Fibroblast of skin of left biceps (primary cell): Measurements from ENCODE around the gene CDC45.

ENCODE experiments used
- DNase-seq, 2 experiments: peaks; one replicate each; pipeline ENCODE4 v3.0.0-alpha.2; 2013; ENCODE audit warnings: low read depth in 2 of 2

CDC45 gene

DNA sequence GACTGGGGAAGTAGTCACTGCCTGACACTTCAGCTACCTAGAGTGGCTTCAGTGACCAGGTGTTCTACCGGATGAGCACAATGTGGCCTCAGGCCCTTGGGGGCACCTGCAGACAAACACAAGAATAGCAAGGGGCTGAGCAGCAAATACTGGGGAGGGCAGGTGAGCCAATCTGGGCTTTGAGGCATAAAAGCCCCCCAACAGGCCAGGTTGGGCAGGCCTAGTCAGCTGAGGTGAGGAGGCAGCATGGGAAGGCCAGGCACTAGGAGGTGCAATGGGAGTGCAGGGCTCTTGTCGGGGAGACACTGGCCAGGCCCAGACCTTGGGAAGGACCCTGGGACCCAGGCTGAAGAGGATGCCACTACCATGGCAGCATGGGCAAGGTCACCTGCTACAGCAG lies 9.7 kb upstream of the CDC45 start:
- DNase-seq: no peak

DNA sequence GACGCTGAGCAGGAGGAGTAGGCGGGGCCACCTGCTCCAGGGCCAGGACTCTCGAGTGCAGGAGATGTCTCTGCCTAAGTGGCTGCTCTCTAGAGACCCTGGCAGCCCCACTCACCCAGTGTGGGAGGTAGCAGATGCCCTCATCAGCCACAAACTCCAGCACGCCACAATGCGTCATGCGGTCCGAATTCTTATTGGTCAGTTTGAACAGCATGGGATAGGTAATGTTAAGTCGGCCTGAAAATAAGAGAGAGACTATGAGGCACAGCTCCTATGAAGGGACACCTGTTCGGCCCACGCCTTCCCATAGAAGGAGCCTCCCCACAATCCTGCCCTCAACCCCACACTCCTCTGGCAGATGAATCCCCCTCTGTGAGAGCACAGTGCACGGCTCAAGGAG lies 8.1 kb upstream of the CDC45 start:
- no peak for DNase-seq

DNA sequence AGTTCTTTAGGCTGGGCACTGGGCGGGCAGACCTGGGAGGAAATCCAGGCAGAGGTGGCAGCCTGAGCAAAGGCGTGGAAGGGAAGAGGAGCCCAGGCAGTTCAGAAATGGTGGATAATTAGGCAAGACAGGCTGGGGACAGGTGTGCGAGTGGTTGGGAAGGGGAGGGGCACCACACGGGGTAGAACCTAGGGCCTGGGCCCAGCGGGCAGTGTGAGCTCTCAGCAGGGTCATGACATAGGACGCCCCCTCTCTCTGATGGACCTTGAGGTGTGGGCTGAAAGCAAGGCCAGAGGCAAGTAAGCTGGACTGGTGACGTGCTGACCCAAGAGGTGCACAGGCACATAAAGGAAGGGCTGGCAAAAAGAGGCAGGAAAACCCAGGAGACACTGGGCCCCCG lies 7.5 kb upstream of the CDC45 start:
- no peak for DNase-seq

DNA sequence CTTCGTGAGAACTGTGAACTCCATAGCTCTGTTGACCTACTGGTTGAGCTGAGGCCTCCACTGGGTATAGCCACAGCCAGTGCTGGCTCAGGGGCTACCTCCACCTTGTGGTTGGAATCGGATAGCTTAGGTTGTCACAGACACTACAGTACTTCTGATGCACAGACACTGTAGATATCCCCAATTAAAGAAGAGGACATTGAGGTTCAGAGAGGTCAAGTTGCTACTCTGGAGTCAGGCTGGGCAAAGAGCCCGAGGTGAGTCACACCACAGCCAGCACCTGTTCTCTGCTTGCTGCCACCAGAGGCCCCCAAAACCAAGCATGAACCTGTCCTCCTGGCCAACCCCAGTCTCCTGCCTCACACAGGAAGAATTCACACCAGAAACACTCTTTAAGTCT lies 6.1 kb upstream of the CDC45 start:
- no peak for DNase-seq

DNA sequence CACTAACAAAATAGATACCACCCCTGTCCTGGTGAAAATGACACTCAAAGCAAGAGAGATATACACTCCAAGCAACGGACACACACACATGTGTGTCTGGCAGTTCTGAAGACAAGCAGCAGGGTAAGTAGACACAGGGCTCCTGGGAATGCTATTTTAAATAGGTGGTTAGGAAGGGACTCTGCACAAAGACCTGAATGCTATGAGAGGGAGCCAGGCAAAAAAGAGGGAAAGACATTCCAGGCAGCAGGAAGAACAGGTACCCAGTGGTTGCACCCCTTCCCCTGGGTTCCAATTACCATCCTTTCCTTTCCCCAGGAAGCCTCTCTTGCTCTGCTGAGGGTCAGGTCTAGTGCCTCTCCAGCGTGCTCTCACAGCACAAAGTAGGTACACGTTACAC lies 3.7 kb upstream of the CDC45 start:
- DNase-seq: no peak

DNA sequence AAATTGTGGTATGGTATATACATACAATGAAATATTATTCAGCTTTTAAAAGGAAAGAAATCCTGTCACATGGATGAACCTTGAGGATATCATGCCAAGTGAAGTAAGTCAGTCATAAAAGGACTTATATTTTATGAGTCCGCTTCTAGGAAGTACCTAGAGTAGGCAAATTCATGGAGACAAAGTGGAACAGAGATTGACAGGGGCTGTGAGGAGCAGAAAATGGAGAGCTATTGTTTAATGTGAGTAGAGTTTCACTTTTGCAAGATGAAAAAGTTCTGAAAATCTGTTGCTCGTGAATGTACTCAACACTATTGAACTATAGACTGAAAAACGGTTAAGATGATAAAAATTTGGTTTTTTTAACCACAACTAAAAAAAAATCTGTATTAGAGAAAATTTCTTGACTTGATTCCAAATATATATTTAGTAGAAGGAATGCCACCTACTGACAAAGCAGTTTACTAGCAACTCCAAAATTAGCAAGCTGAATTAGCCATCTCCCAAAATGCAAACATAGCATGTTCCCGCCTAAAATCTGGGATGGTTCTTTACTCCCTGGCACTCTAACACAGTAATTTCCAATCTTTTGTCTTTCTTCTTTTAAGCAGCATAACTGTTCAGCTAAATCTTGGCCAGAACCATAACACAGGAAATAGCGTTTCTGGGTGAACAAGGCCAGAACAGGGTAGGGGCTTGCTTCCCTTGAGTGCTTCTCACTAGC lies 2.2 kb upstream of the CDC45 start:
- no peak for DNase-seq

DNA sequence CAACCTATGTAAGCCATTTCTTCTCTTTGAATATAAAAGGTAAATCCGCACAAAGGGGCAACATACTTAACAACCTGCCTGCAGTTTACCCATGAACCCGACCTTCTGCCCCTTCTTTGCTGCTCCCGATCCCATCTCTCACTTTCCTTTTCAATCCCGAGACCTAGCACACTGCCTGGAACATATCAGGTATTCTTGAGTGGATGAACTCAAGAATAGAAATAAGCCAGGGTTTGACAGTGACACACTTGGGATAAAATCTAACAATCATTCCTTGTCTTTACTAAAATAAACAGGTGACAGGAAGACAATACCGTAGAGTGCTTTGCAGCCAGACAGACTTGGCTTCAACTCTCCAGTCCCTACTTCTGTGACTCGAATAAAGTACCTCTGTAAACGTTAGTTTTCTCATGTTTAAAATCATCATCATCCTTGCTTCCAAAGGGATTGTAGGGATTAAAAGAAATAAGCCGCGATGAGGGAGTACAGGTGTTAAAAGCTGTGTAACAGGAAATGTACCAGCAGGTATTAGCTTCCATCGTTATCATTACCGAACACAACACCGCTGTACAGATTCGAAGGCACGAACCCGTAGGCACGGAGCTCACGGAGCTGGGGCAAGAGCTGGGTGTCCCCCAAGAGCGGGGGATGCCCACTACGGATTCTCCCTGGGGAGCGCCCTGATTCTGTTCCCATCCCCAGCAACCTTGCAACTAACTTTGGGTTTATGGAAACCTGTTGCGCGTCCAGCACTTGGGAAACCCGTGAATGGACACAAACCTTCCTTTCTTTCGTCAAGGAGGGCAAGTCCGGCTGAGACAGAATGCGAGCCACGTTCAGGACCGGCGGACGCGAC lies 1.4 kb upstream of the CDC45 start:
- no peak for DNase-seq

DNA sequence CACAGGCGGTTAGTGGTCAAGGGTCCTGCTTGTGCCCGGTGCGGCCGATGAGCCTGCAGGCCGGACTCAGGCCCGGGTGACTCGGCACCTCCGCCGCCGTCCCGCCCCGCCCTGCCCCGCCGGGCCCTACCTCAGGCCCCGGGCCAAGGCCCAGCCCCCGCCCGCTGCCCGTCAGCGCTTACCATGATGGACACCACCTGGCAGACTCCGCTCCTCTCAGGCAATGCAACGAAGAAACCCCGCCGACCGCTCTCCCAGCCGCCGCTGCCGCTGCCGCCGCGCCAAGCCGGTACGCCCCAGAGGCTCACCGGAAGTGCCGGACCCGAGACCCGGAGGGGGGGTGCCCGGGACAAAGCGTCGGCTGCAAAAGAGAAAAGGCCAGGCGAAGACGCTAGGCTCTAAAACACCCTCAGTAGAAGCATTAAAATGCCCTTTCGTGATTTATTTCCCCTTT lies 792 bp upstream of the CDC45 start, which contains the start of gene UFD1:
Gene UFD1 (minus strand): TSS at position 293 of the 454 bp plus-strand sequence. CDS start 108 bp downstream, at position 185.
- peak; percentile 40 to 51 for DNase-seq

DNA sequence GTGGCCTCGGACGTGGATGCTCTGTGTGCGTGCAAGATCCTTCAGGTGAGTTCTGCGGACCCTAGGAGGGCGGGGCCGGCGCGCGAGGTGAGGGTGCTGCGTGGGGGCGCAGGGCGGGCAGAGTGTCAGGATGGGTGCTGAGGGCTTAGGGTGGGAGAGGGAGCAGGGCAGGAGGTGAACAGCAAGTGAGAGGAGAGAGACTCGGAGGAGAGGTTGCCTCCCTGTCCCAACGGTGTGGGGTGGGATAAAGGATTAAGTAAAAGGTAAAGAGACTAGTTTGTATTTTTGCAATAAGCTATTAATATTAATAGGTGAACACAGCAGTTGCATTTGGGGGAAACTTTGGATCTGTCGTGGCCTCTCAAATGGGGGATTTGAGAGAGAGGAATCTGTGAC lies 451 bp downstream of the CDC45 start:
- no peak for DNase-seq

DNA sequence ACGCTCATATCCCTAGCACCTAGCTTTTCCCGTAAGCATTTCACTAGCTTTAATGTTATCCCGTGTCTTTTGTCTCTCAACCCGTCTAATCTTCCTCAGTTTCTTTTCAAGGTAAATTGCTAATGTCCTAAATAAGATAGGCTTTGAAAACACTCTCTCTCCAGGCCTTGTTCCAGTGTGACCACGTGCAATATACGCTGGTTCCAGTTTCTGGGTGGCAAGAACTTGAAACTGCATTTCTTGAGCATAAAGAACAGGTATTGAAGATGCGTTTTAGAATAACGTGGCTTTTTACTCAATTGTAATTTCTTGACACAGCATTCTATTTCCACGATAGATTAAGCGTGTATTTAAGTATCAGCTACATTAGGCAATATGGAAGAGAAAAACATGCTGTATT lies 1.1 kb downstream of the CDC45 start:
- DNase-seq: no peak

DNA sequence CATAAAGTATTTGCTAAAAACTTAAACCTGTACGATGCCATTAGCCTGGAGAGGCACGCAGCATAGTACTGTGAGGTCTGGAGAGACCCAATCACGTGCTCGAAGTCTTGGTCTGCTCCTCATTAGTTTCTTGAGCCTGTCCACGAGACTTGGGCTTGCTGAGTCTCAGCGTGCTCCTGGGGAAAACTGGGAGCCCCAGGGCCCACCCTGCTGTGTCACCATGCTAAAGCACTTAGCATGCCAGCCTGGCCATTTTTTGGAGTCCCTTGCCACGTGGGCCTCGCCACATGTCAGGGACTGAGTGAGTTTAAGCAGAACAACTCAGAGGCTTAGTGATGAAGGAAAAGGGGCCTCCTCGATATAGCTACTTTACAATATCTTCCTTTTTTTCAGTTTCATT lies 2.6 kb downstream of the CDC45 start:
- DNase-seq: no peak

DNA sequence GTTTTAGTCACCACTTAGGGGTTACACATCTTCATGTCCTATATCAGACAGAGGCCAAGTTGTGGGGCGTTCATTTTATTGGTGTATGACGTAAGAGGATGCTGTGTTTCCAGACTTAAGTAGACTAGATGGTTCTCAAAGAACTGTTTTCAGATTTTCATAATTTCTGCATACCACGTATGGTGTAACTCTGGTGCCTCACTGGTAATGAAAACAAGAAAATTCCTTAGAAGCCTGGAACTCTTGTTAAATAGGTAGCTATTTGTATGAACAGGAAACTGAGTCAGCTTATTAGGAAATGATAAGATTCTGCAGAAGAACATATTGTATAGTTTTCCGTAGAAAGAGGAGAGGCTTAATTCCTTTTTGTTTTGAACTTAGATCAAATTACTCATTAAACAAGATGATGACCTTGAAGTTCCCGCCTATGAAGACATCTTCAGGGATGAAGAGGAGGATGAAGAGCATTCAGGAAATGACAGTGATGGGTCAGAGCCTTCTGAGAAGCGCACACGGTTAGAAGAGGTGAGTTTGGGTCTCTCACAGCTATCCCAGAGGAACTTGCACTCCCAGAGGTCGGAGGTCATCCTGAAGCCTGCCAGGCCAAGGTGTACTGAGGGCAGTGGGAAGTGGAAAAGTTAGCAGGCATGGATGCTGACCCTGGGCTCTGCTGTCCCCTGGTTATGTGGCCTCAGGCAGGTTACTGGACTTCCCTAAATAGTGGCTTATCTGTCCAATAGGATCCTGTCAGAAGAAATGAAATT lies 3.9 kb downstream of the CDC45 start:
- DNase-seq: no peak

DNA sequence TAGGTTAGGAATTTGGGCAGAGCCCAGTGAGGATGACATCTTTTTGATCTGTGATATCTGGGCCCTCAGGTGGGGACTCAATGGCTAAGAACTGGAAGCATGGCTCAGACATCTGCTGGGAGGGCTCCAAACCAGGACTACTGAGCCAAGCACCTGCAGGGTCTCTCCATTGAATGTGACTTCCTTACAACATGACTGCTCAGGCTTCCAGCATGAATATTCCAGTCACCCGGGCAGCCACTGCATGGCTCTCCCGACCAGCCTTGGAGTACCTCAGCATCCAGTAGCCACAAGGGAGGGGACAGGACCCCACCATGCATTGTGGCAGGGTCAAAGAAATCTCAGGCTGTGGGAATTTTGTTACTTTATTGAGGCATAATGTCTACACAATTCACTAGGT lies 8.6 kb downstream of the CDC45 start:
- no peak for DNase-seq

DNA sequence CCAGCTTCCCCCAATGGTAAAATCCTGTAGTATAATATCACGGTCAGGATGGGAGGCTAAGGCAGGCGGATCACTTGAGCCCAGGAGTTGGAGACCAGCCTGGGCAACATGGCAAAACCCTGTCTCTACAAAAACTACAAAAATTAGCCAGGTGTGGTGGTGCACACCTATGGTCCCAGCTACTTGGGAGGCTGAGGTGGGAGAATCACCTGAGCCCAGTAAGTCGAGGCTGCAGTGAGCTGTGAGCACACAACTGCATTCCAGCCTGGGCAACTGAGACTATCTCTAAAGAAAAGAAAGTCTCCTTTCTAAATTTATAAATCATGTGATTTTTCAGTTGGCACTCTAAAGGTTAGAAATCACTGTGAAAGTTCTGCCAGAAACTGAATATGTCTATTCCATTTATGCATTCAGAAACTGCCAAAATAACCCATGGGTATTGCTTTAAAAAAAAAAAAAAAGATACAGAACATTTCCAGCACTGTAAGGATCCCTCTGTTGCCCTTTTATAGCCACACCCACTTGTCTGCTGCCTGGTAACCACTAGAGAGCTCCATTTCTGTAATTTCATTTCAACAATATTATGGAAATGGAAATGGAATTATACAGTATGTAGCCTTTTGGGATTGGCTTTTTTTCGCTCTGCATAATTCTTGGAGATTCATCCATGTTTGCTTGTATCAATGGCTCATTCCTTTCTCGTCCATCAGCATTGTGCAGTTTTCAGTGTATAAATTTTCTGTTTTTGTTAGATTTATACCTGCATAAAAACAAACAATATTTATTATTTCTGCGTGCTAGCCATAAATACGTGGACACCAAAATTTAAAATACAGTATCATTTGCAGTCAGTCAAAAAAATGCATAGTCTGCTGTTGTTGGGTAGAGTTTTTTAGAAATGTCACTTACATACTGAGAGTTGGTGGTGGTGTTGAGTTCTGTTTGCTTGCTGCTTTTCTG lies 9.4 kb downstream of the CDC45 start:
- no peak for DNase-seq

DNA sequence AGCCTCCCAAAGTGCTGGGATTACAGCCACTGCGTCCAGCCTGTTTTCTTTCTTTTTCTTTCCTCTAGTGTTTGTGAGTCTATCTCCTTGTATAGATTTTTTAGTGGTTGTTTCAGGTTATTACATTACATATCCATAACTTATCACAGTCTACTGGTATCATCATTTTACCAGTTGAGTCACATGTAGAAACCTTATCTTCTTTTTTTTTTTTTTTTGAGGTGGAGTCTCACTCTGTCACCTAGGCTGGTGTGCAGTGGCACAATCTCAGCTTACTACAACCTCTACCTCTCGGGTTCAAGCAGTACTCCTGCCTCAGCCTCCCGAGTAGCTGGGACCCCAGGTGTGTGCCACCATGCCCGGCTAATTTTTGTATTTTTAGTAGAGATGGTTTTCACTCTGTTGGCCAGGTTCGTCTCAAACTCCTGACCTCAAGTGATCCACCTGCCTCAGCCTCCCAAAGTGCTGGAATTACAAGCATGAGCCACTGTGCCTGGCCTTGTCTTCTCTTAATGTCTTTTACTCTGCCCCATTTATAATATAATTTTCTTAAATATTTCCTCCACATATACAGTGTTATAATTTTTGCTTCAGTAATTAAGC lies 11.0 kb downstream of the CDC45 start:
- DNase-seq: no peak

DNA sequence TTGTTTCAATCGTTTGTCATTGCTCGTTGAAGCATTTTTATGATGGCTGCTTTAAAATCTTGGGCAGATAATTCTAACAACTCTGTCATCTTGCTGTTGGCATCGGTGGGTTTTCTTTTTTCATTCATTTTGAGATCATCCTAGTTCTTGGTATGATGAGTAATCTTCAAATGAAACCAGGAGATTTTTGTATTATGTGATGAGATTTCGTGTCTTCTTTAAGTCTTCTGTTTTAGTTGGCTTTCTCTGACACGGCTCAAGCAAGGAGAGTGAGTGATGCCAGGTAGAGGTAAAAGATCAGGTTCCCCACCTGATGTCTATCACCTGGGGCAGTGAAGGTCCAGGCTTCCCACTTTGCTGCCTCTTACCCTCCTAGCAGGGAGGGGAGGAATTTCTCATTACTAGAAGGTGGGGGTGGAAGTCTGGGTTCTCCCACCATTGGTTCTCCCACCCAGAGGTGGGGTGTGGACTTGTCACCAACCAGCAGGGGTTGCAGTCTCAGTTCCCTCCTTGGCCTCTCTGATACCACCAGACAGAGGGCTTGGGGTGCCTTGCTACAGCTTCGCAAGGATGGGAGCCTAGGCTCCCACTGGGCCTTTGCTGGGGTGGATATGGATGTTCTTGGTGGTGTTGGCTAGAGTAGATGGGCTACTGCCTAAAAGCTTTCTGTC lies 12.9 kb downstream of the CDC45 start:
- DNase-seq: no peak

DNA sequence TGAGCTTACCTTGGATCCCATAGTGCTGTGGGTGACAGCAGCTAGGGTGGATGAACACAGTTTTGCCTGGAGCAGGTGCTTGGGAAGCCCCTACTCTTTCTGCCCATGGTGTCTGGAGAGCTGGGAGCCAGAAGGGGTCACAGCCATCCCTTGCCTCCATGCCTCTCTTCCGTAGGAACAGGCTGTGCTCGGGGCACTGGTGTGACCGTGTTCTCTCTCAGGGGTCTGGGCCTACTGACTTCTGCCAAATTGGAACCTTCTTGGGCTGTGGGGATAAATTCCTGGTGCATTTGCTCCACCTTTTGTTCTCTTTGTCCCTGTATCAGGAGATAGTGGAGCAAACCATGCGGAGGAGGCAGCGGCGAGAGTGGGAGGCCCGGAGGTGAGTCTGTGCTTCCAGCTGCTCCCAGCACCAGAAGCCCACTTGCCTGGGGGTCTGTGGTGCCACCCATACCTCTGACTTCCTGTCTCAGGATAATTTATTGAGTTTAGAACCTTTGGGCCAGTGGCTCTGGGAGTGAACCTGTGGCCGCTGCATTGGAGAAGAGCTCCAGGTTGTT lies 14.4 kb downstream of the CDC45 start:
- no peak for DNase-seq

DNA sequence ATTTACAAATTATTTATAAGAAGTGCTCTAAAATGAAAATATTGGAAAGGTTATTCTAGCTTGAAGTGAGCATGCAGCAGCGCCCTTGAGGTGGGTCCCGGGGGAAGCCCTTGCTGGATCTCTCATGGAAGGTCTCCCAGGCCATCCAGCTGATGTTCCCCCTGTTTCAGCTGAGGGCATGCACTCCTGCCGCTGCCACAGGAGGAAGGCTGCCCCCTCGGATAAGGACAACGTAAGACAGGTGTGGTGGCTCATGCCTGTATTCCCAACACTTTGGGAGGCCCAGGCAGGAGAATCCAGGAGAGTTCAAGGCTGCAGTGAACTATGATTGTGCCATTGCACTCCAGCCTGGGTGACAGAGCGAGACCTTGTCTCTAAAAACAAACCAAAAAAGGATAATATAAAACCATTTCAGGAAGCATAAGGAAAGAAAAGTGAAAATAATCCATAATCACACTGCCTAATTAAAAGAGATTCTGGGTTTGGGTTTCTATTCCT lies 15.0 kb downstream of the CDC45 start:
- no peak for DNase-seq

DNA sequence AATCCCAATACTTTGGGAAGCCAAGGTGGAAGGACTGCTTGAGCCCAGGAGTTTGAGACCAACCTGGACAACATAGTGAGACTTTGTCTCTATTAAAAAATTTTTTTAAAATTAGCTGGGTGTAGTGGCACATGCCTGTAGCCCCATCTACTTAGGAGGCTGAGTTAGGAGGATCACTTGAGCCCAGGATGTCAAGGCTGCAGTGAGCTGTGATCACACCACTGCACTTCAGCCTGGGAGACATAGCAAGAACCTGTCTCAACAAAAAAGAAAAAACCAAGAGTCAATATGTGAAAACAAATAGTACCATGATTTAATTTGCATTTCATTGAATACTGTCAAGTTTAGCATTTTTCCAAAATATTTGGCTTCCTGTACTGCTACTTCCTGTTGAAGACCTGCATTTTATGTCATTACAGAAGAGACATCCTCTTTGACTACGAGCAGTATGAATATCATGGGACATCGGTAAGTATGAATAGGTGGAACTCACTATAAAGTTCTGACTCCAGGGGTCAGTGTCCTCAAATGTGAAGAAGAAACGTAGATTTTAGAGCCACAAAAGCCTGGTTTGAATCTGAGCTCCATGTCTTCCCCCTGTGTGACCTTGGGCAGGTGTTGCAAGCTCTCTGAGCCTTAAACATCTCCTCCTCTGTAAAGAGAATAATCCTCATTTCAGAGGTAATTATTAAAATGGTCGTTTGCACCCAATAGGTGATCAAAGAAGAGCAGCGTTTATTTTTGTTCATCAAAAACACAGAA lies 16.0 kb downstream of the CDC45 start:
- no peak for DNase-seq
